Islet of Langerhans (tissue), 1 donor: ENCODE data around the gene AURKB.
"Not testable (repeated sequence)": the region's sequence is repeated elsewhere in the genome, so short reads cannot be mapped to it uniquely, and the experiment has no call there.

Source experiments
- FAIRE-seq: peaks from one replicate; lab custom pipeline; 2011; peaks lifted over from hg19 to GRCh38; lab: Jason Lieb, UNC

Gene AURKB

DNA sequence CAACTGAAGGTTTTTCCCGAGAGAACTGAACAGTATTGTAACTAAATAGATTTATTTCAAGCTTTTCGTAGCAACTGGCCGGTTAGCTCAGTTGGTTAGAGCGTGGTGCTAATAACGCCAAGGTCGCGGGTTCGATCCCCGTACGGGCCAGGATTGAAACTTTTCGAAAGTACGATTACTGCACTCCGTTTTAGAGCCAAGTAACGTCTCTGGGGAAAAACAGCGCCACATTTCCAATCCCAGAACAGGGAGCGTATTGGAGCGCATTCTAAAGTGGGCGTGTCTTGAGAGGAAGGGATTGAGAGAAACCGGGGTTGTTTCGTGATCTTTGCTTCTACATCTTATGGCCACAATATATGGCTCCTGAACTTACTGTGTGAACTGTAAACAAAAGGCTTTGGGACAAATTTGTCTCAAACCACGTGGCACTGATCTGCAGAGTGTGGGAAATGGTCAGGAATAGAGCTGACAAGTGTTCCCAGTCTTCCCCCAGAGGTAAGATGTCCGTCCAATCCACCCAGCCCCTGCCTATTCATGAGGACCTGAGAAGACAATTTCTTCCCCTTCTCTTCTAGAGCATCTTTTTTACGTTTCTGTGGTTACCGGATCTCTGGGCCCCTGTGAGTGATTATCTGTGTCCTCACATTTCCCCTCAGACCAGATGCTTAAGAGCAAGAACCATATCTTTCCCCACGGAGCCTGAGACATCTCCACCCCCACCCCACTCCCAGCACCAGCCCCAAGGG is 22.7 kb downstream of the AURKB start:
- FAIRE-seq = peak; percentile 92

DNA sequence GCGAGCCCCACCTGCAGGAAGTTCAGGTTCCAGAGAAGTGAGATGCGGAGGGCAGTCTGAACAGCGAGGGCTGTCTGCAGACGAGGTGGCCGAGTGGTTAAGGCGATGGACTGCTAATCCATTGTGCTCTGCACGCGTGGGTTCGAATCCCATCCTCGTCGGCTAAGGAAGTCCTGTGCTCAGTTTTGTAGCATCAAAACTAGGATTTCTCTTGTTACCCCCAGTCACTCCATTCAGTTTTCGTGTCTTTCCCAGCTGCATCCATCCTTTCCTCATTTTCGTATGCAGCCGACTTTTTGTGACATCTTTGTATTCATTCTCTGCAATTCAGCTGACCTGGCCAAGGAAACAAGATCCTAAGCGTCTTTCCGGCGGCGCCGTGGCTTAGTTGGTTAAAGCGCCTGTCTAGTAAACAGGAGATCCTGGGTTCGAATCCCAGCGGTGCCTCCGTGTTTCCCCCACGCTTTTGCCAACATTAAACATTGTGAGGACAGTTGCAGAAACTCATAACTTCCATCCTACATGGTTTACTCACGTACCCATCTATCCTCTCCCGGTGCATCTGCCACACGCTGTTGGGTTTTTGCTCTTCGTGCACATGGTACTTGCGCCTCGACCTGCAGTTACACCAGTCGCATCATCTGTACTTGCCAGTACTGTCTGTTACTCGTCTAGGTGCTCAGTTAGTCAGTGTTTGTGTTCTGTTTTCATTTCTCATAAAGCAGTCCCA is 23.4 kb downstream of the AURKB start:
- FAIRE-seq = peak; percentile 82

DNA sequence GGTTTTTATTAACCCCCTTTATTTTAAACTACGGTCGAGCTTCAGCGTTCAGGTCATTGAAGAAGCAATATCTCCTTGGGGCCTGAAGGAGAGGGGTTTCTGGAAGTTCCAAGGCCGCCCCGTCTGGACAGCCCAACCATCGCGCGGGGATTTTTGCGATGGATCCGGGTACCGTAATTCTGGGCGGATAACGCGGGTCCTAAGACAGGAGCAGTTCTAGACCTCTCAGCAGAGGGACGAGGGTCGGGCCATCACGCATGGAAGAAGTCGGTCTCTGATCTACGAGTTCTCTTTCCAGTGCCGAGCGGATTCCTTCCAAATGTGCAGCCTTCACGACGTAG is 24.0 kb downstream of the AURKB start:
- FAIRE-seq = no peak

- no peak for FAIRE-seq
These were observed 24.6 kb downstream of the AURKB start for GRCh38 chr17:8185582-8186445.

- no peak for FAIRE-seq
These were observed 33.2 kb downstream of the AURKB start for GRCh38 chr17:8176998-8177731.

DNA sequence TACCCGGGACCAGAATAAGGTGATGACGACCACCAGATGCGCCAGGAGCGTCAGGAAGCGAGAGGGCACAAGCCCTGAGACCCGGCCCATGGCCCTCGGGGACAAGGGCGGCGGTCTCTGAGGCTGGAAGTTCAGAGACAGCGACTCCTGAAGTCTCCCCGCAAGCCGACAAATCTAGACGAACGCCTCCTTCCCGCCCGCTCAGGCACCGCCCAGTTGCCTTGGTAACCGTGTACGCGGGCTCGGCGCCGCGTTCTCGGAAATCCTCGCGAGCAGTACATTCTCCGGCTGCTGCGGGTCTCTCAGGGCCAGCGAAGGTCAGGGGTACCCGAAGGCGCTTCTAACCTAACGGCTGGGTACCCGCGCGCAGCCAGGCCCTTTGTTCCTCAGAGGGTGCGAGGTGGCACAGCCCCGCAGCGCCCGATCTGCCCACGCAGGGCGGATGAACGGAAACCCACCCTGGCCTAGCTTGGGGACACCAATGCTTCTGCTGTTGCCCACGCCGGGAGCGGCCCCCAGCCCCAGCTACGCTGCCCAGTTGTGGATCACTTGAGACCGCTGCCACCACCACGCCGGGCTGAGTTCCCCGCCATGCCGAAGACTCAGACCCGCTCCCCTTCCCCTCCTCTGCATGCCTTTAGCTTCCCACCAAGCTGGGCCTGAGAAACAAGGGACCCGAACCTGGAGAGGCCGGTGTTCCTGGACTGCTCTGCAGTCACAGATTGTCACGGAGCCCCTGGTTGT is 34.0 kb downstream of the AURKB start, which contains the start of gene TMEM107:
Gene TMEM107, minus strand, starts transcription at position 184 of the 744 bp plus-strand sequence. Its CDS starts 94 bp downstream, at position 90.
- no peak for FAIRE-seq

DNA sequence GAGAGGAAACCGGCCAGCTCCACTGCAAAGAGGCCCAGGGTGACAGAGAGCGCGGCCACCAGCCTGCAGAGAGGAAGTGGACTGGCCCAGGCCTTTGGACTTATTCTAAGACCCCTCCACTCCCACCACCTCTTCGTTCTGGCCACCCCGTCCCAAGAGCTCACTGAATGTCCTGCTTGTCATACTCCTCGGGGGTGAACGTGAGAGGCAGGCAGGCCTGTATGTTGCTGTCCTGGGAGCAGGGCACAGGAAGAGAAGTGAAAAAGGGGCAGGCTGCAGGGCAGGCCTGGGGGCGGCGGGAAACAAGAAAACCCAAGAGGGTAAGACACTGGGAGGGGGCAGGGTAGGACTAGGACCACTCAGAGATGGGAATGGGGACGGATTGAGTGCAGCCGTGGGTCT is 34.6 kb downstream of the AURKB start:
- FAIRE-seq = no peak

GRCh38 chr17:8173871-8174322 is 36.5 kb downstream of the AURKB start:
- no peak for FAIRE-seq

GRCh38 chr17:8173056-8173870 is 37.1 kb downstream of the AURKB start:
- FAIRE-seq = peak; percentile 62

DNA sequence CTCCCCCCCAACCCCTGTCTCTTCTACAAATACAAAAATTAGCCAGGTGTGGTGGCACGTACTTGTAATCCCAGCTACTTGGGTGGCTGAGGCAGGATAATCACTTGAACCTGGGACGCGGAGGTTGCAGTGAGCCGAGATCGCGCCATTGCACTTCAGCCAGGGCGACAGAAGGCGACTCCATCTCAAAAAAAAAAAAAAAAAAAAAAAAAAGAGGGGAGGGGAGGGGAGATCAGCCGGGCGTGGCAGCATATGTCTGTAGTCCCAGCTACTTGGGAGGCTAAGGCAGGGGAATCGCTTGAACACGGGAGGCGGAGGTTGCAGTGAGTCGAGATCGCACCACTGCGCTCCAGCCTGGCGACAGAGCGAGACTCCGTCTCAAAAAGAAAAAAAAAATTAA is 40.2 kb downstream of the AURKB start:
- not testable (repeated sequence) for FAIRE-seq

GRCh38 chr17:8167526-8167925 is 42.8 kb downstream of the AURKB start:
- FAIRE-seq = no peak

DNA sequence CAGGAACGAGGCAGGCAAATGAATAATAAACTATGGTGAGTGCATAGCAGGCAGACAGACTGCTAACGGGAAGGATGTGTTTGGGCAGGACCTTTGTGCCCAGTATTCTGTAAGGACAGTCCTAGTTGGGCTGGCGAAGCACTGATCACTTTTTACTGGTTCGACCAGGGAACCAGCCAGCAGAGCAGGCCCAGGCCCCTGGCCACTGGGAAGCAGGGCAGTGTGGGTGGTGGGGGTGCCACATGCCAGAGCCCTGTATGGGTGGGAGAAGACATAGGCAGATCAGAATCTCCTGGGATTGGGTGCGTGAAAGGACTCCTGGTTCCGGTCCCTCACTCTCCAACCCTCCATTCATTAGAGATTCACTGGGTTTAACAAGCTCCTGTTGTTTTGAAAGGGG is 43.6 kb downstream of the AURKB start:
- no peak for FAIRE-seq

DNA sequence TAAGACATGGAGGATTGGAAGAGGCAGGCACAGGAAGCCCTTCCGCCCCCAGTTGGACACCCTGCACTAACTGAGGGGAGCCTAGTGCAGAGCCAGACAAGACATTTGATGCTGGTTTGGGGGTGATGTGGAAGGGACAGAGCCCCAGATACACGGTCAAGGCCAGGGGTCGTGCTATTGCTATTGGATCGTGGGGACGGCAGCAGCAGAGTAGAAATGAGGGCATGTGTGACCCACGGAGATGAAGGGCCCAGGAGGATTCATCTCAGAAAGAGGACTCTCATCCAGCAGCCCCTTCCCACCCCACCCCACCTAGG is 45.6 kb downstream of the AURKB start:
- FAIRE-seq = no peak

DNA sequence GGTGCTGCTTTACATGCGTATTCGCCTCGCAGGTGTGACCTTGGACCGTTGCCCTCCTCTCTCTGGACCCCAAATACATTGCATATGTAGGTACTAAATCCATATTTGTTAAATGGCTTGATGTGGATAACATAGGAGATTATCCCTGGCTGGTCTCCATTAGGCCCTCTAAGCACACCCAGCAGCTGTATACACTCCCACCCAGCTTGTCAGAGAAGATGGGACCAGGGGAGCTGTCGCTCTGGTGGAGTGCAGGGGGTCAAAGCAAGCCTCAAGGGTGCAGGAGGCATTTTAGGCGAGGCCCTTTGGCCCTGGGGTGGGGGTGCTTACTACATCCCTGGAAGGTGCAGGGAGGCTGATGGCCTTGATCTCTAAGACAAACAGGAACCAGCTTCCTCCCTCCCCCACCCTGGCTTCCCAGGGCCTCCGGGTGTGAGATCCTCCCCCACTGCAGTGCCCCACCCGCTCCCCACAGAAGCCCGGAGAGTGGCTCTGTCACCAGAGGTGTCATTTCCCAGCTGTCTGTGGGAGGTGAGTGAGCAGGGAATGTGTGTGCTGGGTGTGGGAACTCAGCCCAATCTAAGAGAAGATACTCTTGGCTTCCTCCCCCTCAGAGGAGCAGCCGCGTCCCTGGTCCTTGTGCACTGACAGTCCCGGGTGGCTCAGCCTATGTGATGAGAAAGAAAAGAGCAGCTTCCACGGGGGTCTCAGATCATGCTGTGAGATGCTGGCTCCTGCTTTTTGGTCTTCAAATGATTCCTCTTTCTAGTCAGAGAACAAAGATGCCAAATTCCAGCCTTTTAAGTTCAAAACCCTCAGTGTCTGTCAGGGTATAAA is 46.2 kb downstream of the AURKB start:
- no peak for FAIRE-seq

GRCh38 chr17:8162997-8163977 is 47.1 kb downstream of the AURKB start:
- FAIRE-seq = no peak

DNA sequence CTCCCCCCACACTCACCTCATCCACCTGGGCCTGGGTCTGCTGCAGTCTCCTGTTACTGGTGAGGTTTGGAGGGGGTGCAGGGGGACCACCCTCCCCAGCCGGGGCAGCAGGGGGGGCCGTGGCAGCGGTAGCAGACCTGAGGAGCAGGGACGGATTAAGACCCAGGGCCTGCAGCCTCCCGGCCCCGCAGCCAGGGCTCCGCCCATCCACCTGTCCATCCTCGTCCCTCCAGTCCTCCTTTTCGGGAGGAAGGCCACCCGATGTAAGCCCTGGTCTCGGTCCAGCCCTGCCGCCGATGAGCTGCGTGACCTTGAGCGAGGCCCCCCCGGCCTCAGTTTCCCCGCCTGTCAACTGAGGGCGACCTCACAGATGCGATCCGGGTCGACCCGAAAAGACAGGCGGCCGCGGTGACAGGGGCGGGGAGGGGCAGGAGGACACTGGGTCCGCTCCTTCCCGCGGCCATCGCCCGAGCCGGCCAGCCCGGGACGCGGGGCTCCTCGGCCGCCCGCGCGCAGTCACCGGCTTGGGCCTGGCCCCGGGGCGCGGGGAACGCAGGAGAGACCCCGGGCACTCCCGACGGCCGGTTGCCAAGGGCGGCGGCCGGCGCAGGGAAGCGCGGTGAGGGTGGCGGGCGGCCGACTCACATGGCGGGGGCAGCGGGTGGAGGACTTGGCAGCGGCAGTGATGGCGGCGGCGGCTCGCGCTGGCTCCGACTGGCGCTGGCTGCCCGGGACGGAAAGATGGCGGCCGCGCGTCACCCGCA is 48.0 kb downstream of the AURKB start, which contains the start of gene VAMP2:
Gene VAMP2, minus strand, starts transcription at position 716 of the 764 bp plus-strand sequence. Its CDS starts 69 bp downstream, at position 647.
- no peak for FAIRE-seq
